Activated CD4-positive, alpha-beta T cell treated with anti-CD3 and anti-CD28 coated beads, Interleukin-2, amount 50 U/mL, for 24 hours (primary cell): ENCODE measurements around the gene MICAL1.

Source experiments
- DNase-seq, 2 donors: peaks; one replicate each; pipeline ENCODE4 v3.0.0-alpha.2; 2020; ENCODE audit warnings: low read depth in 1 of 2, low spot score in 1 of 2

Gene MICAL1

GRCh38 chr6:109455437-109456110 is at the start of gene MICAL1:
TSS of gene MICAL1 (minus strand) at chr6:109455772. CDS start at chr6:109454196, 1,576 bp downstream.
- peak in 1 of 2 donors; percentile 33 for DNase-seq

- DNase-seq = no peak
These were observed 48.0 kb upstream of the MICAL1 start for GRCh38 chr6:109503327-109504224.

- no peak for DNase-seq
These were observed 43.4 kb upstream of the MICAL1 start for GRCh38 chr6:109498936-109499335.

- DNase-seq = no peak
These were observed 42.5 kb upstream of the MICAL1 start for GRCh38 chr6:109498052-109498451.

- DNase-seq = no peak
These were observed 40.6 kb upstream of the MICAL1 start for GRCh38 chr6:109496036-109496772.

GRCh38 chr6:109493865-109494264 is 38.3 kb upstream of the MICAL1 start:
- DNase-seq = no peak

GRCh38 chr6:109491207-109491938 is 35.8 kb upstream of the MICAL1 start:
- DNase-seq = no peak

- DNase-seq = no peak
These were observed 35.1 kb upstream of the MICAL1 start for GRCh38 chr6:109490713-109491112.

GRCh38 chr6:109488001-109488400 is 32.4 kb upstream of the MICAL1 start:
- no peak for DNase-seq

- DNase-seq = no peak
These were observed 30.5 kb upstream of the MICAL1 start for GRCh38 chr6:109486068-109486467.

GRCh38 chr6:109485266-109485935 is 29.8 kb upstream of the MICAL1 start:
- no peak for DNase-seq

- DNase-seq = no peak
These were observed 28.6 kb upstream of the MICAL1 start for GRCh38 chr6:109484122-109484521.

- no peak for DNase-seq
These were observed 28.1 kb upstream of the MICAL1 start for GRCh38 chr6:109483735-109484057.

- DNase-seq = peak; percentile 79 to 81
These were observed 27.5 kb upstream of the MICAL1 start, which contains the start of gene ZBTB24 for GRCh38 chr6:109482905-109483734. TSS of gene ZBTB24 (minus strand) at chr6:109483219. CDS start at chr6:109482026, 1,193 bp downstream.

GRCh38 chr6:109480993-109481480 is 25.5 kb upstream of the MICAL1 start:
- DNase-seq = no peak

GRCh38 chr6:109478841-109479624 is 23.5 kb upstream of the MICAL1 start:
- no peak for DNase-seq

GRCh38 chr6:109478222-109478805 is 22.7 kb upstream of the MICAL1 start:
- no peak for DNase-seq

- DNase-seq = no peak
These were observed 22.2 kb upstream of the MICAL1 start for GRCh38 chr6:109477725-109478124.
